Smooth muscle cell (in vitro differentiated cells): Measurements from ENCODE around the gene KRT4. TPM values are rescaled to one million over a fixed set of nuclear protein-coding genes. Genes with fewer than 3 reads are reported as not detected.

Experiments
- DNase-seq: peaks from one replicate; lab custom pipeline; 2025; ENCODE audit not compliant: unreplicated experiment; lab: John Stamatoyannopoulos, UW
- H2AFZ ChIP-seq: fragments of 200-600 bp; sonication (generic); 2 replicates; pipeline ENCODE4 v1.6.0; 2016; ENCODE audit warnings: antibody characterized with exemption, low read depth, mild to moderate bottlenecking
- H3F3A ChIP-seq: fragments of 200-600 bp; sonication (generic); 2 replicates; pipeline ENCODE4 v1.6.0; 2017; ENCODE audit warnings: antibody characterized with exemption, low read depth
- H3K27ac ChIP-seq: fragments of 200-600 bp; sonication (generic); 2 replicates; pipeline ENCODE4 v1.5.1; 2016; ENCODE audit warnings: low read depth, mild to moderate bottlenecking
- H3K27me3 ChIP-seq: fragments of 200-600 bp; sonication (generic); 2 replicates; pipeline ENCODE4 v1.6.1; 2016; ENCODE audit warnings: low read depth, mild to moderate bottlenecking
- H3K36me3 ChIP-seq: fragments of 200-600 bp; sonication (generic); 2 replicates; pipeline ENCODE4 v1.5.1; 2016; ENCODE audit warnings: low read depth
- H3K4me1 ChIP-seq: fragments of 200-600 bp; sonication (generic); 2 replicates; pipeline ENCODE4 v1.5.1; 2016; ENCODE audit warnings: low read depth
- H3K4me2 ChIP-seq: fragments of 200-600 bp; sonication (generic); 2 replicates; pipeline ENCODE4 v1.6.0; 2016; ENCODE audit warnings: mild to moderate bottlenecking
- H3K4me3 ChIP-seq: fragments of 200-600 bp; sonication (generic); 2 replicates; pipeline ENCODE4 v1.5.1; 2016; ENCODE audit warnings: mild to moderate bottlenecking
- H3K79me2 ChIP-seq: fragments of 200-600 bp; sonication (generic); 2 replicates; pipeline ENCODE4 v1.6.0; 2016; ENCODE audit warnings: low read depth, mild to moderate bottlenecking
- H3K9ac ChIP-seq: fragments of 200-600 bp; sonication (generic); 2 replicates; pipeline ENCODE4 v1.6.0; 2016; ENCODE audit warnings: low read depth
- H3K9me3 ChIP-seq: fragments of 200-600 bp; sonication (generic); replicated peaks from 2 replicates; pipeline ENCODE4 v1.5.1; 2016; ENCODE audit warnings: low read depth
- H4K20me1 ChIP-seq: fragments of 200-600 bp; sonication (generic); 2 replicates; pipeline ENCODE4 v1.6.0; 2016; ENCODE audit warnings: low read depth
- CTCF ChIP-seq: fragments of 200-600 bp; sonication (generic); IDR thresholded peaks from 2 replicates; pipeline ENCODE4 v1.5.1; 2017; ENCODE audit warnings: borderline replicate concordance, mild to moderate bottlenecking, antibody characterized with exemption; ENCODE audit not compliant: insufficient read depth, poor library complexity, severe bottlenecking
- WGBS: methylation state at CpG from one replicate; pipeline ENCODE4 v1.1.7; 2016; ENCODE audit warnings: low lambda C conversion rate; 5-methylcytosine and 5-hydroxymethylcytosine counted together
- polyA plus RNA-seq: library from polyadenylated mRNA; unstranded; fragments of >200 nt; fragmentation: Nextera tagmentation; extraction: Ambion mirVana; gene quantifications from 2 replicates; pipeline ENCODE4 v1.2.1, GENCODE V29; 2016
- total RNA-seq: library from RNA; depleted of rRNA; stranded (reverse); fragments of >200 nt; gene quantifications from 2 replicates; pipeline ENCODE4 v1.2.3, GENCODE V29; 2014

The KRT4 gene
- total and polyA plus RNA-seq, 2 experiments from 2014 or later = not detected

- H3K4me1 ChIP-seq = no peaks in the 10 kb centered on the region
- no peak overlapping the region for H3K27ac ChIP-seq
- no peak overlapping the region for H2AFZ ChIP-seq
- H3K36me3 ChIP-seq = no peaks in the 10 kb centered on the region
- no peak for TF ChIP-seq CTCF
- H3K27me3 ChIP-seq = peaks cover 8% of the 10 kb centered on the region
- DNase-seq = no peak
- no peak overlapping the region for H3K9ac ChIP-seq
- no peak overlapping the region for H3K4me3 ChIP-seq
- H3K4me2 ChIP-seq = no peak overlapping the region
- H3F3A ChIP-seq = no peaks in the 10 kb centered on the region
- no peaks in the 10 kb centered on the region for H3K9me3 ChIP-seq
- H4K20me1 ChIP-seq = no peaks in the 10 kb centered on the region
- no peaks in the 10 kb centered on the region for H3K79me2 ChIP-seq
These were observed 37.9 kb upstream of the KRT4 start for GRCh38 chr12:52851787-52852186.

GRCh38 chr12:52850681-52851080, 36.8 kb upstream of the KRT4 start:
- Histone ChIP-seq H3K9me3 (no peaks in the 10 kb centered on the region), H4K20me1 (no peaks in the 10 kb centered on the region), H3K27ac (no peak overlapping the region), H3F3A (no peaks in the 10 kb centered on the region), H3K27me3 (peaks cover 8% of the 10 kb centered on the region), H3K4me2 (no peak overlapping the region), H3K79me2 (no peaks in the 10 kb centered on the region), H3K4me1 (no peaks in the 10 kb centered on the region), H3K36me3 (no peaks in the 10 kb centered on the region), H3K9ac (no peak overlapping the region), H2AFZ (no peak overlapping the region), H3K4me3 (no peak overlapping the region)
- TF ChIP-seq CTCF = no peak
- DNase-seq = no peak
- WGBS = 79% methylated on average over 5 of the region's 5 CpGs

GRCh38 chr12:52849511-52849910, 35.6 kb upstream of the KRT4 start:
- H3K9ac ChIP-seq = no peak overlapping the region
- H3K36me3 ChIP-seq = no peaks in the 10 kb centered on the region
- H4K20me1 ChIP-seq = no peaks in the 10 kb centered on the region
- H3K4me1 ChIP-seq = no peaks in the 10 kb centered on the region
- no peak overlapping the region for H3K4me2 ChIP-seq
- WGBS = 93% methylated on average over 6 of the region's 6 CpGs
- no peak overlapping the region for H3K4me3 ChIP-seq
- H3K9me3 ChIP-seq = no peaks in the 10 kb centered on the region
- H3F3A ChIP-seq = no peaks in the 10 kb centered on the region
- peaks cover 8% of the 10 kb centered on the region for H3K27me3 ChIP-seq
- TF ChIP-seq CTCF = no peak
- no peak overlapping the region for H3K27ac ChIP-seq
- no peak for DNase-seq
- no peaks in the 10 kb centered on the region for H3K79me2 ChIP-seq
- no peak overlapping the region for H2AFZ ChIP-seq

GRCh38 chr12:52848661-52849255, 34.8 kb upstream of the KRT4 start, which contains the start of gene KRT78:
Gene KRT78 (minus strand): TSS chr12:52848994. CDS start chr12:52848930, 64 bp downstream.
- WGBS = 84% methylated on average over 15 of the region's 16 CpGs
- no peak within 1 kb of the TSS for H3K9ac ChIP-seq
- no peaks in the 10 kb centered on the region for H4K20me1 ChIP-seq
- no peak for TF ChIP-seq CTCF
- no peak within 1 kb of the TSS for H3K4me2 ChIP-seq
- H3K27ac ChIP-seq = no peak within 1 kb of the TSS
- no peak within 1 kb of the TSS for H3K4me3 ChIP-seq
- no peak for DNase-seq
- H3K27me3 ChIP-seq = peaks cover 8% of the 10 kb centered on the region
- H3K9me3 ChIP-seq = no peaks in the 10 kb centered on the region
- H3F3A ChIP-seq = no peaks in the 10 kb centered on the region
- no peaks in the 10 kb centered on the region for H3K4me1 ChIP-seq
- no peaks in the 10 kb centered on the region for H3K36me3 ChIP-seq
- no peaks in the 10 kb centered on the region for H3K79me2 ChIP-seq
- H2AFZ ChIP-seq = no peak within 1 kb of the TSS
